Stimulated activated CD4-positive, alpha-beta T cell treated with anti-CD3 and anti-CD28 coated beads, Interleukin-15, amount 100 ng/mL, for 48 hours (primary cell): ENCODE results near the gene PROSER3.
"Not testable (repeated sequence)": the region's sequence is repeated elsewhere in the genome, so short reads cannot be mapped to it uniquely, and the experiment has no call there.

ENCODE experiments used
- DNase-seq, 2 donors: peaks; one replicate each; pipeline ENCODE4 v3.0.0-alpha.2; 2020; ENCODE audit warnings: low read depth in 2 of 2

The PROSER3 gene

GRCh38 chr19:35789978-35790944 is 32.3 kb downstream of the PROSER3 start:
- DNase-seq: no peak

- DNase-seq: no peak
Observed at GRCh38 chr19:35790981-35791813, 33.2 kb downstream of the PROSER3 start.

GRCh38 chr19:35791814-35792279 is 33.9 kb downstream of the PROSER3 start:
- no peak for DNase-seq

- no peak for DNase-seq
Observed at GRCh38 chr19:35792312-35792711, 34.3 kb downstream of the PROSER3 start.

GRCh38 chr19:35792888-35793287 is 34.9 kb downstream of the PROSER3 start:
- DNase-seq: no peak

GRCh38 chr19:35793381-35794165 is 35.6 kb downstream of the PROSER3 start:
- DNase-seq: no peak

GRCh38 chr19:35795564-35795963 is 37.6 kb downstream of the PROSER3 start:
- DNase-seq: not testable (repeated sequence)

- DNase-seq: no peak
Observed at GRCh38 chr19:35796645-35797542, 38.9 kb downstream of the PROSER3 start.

GRCh38 chr19:35797663-35798062 is 39.7 kb downstream of the PROSER3 start:
- no peak for DNase-seq

- no peak for DNase-seq
Observed at GRCh38 chr19:35801828-35802227, 43.9 kb downstream of the PROSER3 start.

- DNase-seq: no peak
Observed at GRCh38 chr19:35805526-35806102, 47.6 kb downstream of the PROSER3 start.

GRCh38 chr19:35806597-35806996 is 48.6 kb downstream of the PROSER3 start:
- DNase-seq: no peak

GRCh38 chr19:35807633-35808032 is 49.7 kb downstream of the PROSER3 start:
- DNase-seq: no peak

- DNase-seq: no peak
Observed at GRCh38 chr19:35811317-35812219, 53.6 kb downstream of the PROSER3 start.

GRCh38 chr19:35812220-35813042 is 54.5 kb downstream of the PROSER3 start, which contains the start of gene PRODH2:
Gene PRODH2, minus strand, starts transcription at chr19:35812845. Its CDS starts 40 bp downstream, at chr19:35812805.
- no peak for DNase-seq

- no peak for DNase-seq
Observed at GRCh38 chr19:35813043-35813890, 55.3 kb downstream of the PROSER3 start.

GRCh38 chr19:35816262-35816661 is 58.3 kb downstream of the PROSER3 start:
- no peak for DNase-seq
